GM12872 (cell line): ENCODE data around the gene IL3RA.

ENCODE experiments used
- CTCF ChIP-seq: IDR thresholded peaks from 3 replicates; pipeline ENCODE4 v1.5.1; 2011; ENCODE audit warnings: low read depth, mild to moderate bottlenecking, low read length, moderate library complexity; ENCODE audit not compliant: insufficient read depth

The IL3RA gene

GRCh38 chrX:1359477-1359873, 22.9 kb downstream of the IL3RA start:
- TF ChIP-seq CTCF: no peak

- TF ChIP-seq CTCF: no peak
Observed at GRCh38 chrX:1360171-1360570, 23.6 kb downstream of the IL3RA start.

- TF ChIP-seq CTCF: no peak
Observed at GRCh38 chrX:1361275-1361674, 24.7 kb downstream of the IL3RA start.

GRCh38 chrX:1361910-1362309, 25.3 kb downstream of the IL3RA start:
- TF ChIP-seq CTCF: no peak

- TF ChIP-seq CTCF: no peak
Observed at GRCh38 chrX:1368385-1368698, 31.8 kb downstream of the IL3RA start.

- no peak for TF ChIP-seq CTCF
Observed at GRCh38 chrX:1378306-1378759, 41.7 kb downstream of the IL3RA start.

GRCh38 chrX:1380672-1381233, 44.2 kb downstream of the IL3RA start:
- TF ChIP-seq CTCF: no peak

- no peak for TF ChIP-seq CTCF
Observed at GRCh38 chrX:1384658-1385252, 48.2 kb downstream of the IL3RA start.
